ENCODE measurements around the gene ZFP92. TPM values are rescaled to one million over a fixed set of nuclear protein-coding genes. Genes with fewer than 3 reads are reported as not detected.

ZFP92 gene
- total RNA-seq, 2 donors from 2014 or later, result 0.23 to 3.4 TPM

DNA sequence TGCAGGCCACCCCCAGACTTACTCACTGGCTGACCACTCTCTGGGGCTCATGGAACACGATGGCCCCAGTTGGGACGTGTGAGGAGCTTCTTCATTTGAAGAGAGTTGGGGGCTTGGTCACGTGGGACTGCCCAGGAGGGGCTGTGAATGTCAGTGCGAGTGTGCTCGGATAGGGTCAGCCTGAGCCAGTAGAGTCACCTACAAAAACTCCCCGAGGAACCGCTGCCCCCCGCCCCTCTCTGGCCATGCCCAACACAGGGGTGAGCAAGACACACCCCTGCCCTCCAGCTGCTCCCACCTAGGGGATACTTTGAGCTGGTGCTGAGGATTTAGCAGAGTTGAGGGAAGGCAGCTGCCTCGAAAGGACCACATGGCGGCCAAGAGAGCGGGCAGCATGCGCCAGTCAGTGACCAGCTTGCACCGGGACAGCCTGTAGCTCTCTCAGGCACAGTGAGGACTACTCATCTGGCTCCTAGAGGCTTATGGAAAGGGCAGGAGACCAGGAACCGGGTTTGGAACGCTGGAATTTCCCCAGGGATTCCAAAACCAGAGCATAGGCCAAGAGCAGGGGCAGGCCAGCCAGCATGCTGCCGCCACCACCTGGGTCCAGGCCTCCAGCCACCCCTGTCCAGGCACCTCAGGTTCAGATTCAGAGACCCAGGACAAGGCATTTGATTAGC, 18.5 kb upstream of the ZFP92 start:
- no peaks in the 10 kb centered on the region for H3K9me3 ChIP-seq
- 94% methylated on average over 13 of the region's 16 CpGs for WGBS
- no peak overlapping the region for H3K27ac ChIP-seq
- intact Hi-C loops (cut with DNase I), result no loop called here
- H3K4me1 ChIP-seq (replicated peaks), result no peaks in the 10 kb centered on the region
- H3K36me3 ChIP-seq, result no peaks in the 10 kb centered on the region
- TF ChIP-seq, protein P1, sequence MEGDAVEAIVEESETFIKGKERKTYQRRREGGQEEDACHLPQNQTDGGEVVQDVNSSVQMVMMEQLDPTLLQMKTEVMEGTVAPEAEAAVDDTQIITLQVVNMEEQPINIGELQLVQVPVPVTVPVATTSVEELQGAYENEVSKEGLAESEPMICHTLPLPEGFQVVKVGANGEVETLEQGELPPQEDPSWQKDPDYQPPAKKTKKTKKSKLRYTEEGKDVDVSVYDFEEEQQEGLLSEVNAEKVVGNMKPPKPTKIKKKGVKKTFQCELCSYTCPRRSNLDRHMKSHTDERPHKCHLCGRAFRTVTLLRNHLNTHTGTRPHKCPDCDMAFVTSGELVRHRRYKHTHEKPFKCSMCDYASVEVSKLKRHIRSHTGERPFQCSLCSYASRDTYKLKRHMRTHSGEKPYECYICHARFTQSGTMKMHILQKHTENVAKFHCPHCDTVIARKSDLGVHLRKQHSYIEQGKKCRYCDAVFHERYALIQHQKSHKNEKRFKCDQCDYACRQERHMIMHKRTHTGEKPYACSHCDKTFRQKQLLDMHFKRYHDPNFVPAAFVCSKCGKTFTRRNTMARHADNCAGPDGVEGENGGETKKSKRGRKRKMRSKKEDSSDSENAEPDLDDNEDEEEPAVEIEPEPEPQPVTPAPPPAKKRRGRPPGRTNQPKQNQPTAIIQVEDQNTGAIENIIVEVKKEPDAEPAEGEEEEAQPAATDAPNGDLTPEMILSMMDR (IDR thresholded peaks at IDR 0.05), result no peak
- TF ChIP-seq POLR2AphosphoS5 (IDR thresholded peaks at IDR 0.05) (no peak), POLR2A (IDR thresholded peaks at IDR 0.05) (no peak)
- DNase-seq (ENCODE audit: low spot score), result no peak
- H3K4me3 ChIP-seq, result no peak overlapping the region
- no peaks in the 10 kb centered on the region for H3K27me3 ChIP-seq (replicated peaks; ENCODE audit: insufficient read depth)

DNA sequence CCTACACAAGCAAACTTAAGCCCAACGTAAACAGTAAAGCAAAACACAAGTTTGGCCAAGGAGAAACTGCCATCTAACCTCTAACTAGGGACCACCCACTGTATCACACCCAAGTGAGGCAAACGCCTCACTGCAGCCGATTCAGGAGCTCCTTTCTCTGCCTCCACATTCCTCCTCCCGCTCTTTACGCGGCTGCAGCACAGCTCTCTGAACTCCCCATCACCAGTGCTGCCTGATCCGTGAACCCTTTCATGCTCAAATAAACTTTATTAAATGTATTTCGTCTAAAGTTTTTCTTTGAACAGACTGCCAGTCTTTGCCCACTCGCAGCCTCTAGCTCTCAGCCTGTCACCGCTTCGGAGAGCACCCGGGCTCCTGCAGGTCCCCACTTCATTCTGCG, 16.7 kb upstream of the ZFP92 start:
- H3K4me1 ChIP-seq (replicated peaks), result no peaks in the 10 kb centered on the region
- H3K27me3 ChIP-seq (replicated peaks; ENCODE audit: insufficient read depth), result no peaks in the 10 kb centered on the region
- no peaks in the 10 kb centered on the region for H3K9me3 ChIP-seq
- H3K36me3 ChIP-seq, result no peaks in the 10 kb centered on the region
- no peak overlapping the region for H3K4me3 ChIP-seq
- H3K27ac ChIP-seq, result no peak overlapping the region
- intact Hi-C loops (cut with DNase I), result no loop called here
- no peak for DNase-seq (ENCODE audit: low spot score)
- no peak for TF ChIP-seq POLR2A (IDR thresholded peaks at IDR 0.05)
- no peak for TF ChIP-seq POLR2AphosphoS5 (IDR thresholded peaks at IDR 0.05)
- TF ChIP-seq, protein P1 (IDR thresholded peaks at IDR 0.05), result no peak
- 31% methylated on average over 6 of the region's 13 CpGs for WGBS

DNA sequence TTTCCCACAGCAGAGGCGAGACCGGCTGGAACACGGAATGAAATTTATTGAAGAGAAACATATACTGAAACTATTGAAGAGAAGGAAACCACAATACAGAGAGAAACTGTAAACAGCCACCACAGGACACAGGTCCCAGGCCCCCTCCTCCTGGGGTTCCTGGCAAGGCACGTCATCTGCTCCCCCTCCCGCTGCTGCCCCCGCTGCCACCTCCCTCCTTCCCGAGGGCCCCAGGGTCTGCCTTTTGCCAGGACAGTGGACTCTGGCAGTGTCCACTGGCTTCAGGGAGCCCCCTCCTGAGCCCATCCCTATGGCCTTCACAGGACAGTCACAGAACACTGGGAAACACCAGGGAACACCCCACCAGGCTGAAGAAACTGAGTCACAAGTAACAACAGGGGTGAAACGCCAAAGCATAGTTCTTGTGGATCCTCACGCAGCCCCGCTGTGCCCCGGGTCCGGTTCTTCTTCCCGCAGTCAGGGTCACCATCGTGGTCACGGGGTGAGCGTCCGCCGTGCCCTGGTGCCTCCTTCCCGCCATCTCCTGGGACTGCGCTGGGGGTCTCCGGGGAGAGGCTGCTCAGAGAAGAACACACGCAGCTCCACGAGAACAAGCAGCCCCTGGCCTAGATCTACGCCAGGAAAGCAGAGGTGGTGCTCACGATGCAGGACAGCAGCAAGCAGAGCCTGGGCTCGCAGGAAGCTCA, 15.5 kb upstream of the ZFP92 start:
- TF ChIP-seq POLR2A (IDR thresholded peaks at IDR 0.05) (no peak), POLR2AphosphoS5 (IDR thresholded peaks at IDR 0.05) (no peak)
- DNase-seq (ENCODE audit: low spot score), result no peak
- no peaks in the 10 kb centered on the region for H3K9me3 ChIP-seq
- H3K27me3 ChIP-seq (replicated peaks; ENCODE audit: insufficient read depth), result no peaks in the 10 kb centered on the region
- H3K27ac ChIP-seq, result no peak overlapping the region
- no peak overlapping the region for H3K4me3 ChIP-seq
- no peaks in the 10 kb centered on the region for H3K4me1 ChIP-seq (replicated peaks)
- WGBS, result 73% methylated on average over 5 of the region's 26 CpGs
- H3K36me3 ChIP-seq, result no peaks in the 10 kb centered on the region
- intact Hi-C loops (cut with DNase I), result no loop called here

DNA sequence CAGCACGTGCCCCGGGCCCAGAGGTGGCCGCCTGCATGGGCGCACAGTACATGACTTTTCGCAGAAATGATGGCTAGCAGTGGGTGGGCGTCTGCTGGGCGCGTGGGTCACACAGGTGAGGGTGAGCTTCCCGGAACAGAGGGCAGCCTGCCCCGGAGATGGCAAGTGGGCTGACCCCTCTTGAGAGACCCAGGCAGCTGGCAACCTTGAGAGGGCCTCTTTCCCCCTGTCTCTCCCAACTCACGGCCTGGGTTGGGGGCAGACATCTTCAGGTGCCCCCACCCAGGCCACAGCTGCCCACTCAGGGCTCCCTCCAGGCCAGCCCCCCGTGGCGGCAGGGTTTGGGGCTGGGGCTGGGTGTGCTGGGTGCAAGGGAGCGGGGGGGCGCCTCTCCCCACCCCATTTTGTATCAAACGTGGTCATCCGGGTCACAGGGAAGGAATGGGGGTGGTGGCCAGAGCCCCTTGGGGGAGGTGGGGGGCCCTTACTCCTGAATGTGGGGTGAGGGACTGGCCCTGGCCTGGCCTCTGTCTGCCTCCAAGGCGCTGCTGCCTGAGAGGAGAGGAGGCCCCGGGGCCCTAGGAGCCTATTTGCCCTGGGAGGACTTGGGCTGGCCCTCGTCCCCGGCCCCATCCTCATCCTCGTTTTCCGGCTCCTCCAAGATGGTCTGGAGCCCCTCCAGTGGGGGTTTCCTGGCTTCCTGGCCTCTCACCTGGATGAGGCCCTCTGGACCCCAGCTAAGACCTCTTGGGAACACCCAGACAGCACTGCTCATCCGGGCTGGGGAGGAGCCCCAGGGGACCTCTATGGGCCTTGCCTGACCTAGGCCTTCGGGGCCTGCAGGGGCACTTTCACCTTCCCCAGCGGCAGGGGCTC, 14.7 kb upstream of the ZFP92 start:
- Histone ChIP-seq H3K4me1 (replicated peaks) (no peaks in the 10 kb centered on the region), H3K4me3 (no peak overlapping the region), H3K27ac (no peak overlapping the region), H3K36me3 (no peaks in the 10 kb centered on the region), H3K27me3 (replicated peaks; ENCODE audit: insufficient read depth) (no peaks in the 10 kb centered on the region), H3K9me3 (no peaks in the 10 kb centered on the region)
- TF ChIP-seq POLR2AphosphoS5 (IDR thresholded peaks at IDR 0.05) (no peak), POLR2A (IDR thresholded peaks at IDR 0.05) (no peak)
- TF ChIP-seq, protein P1 (IDR thresholded peaks at IDR 0.05), result no peak
- intact Hi-C loops (cut with DNase I), result no loop called here
- no peak for DNase-seq (ENCODE audit: low spot score)
- 93% methylated on average over 15 of the region's 26 CpGs for WGBS

DNA sequence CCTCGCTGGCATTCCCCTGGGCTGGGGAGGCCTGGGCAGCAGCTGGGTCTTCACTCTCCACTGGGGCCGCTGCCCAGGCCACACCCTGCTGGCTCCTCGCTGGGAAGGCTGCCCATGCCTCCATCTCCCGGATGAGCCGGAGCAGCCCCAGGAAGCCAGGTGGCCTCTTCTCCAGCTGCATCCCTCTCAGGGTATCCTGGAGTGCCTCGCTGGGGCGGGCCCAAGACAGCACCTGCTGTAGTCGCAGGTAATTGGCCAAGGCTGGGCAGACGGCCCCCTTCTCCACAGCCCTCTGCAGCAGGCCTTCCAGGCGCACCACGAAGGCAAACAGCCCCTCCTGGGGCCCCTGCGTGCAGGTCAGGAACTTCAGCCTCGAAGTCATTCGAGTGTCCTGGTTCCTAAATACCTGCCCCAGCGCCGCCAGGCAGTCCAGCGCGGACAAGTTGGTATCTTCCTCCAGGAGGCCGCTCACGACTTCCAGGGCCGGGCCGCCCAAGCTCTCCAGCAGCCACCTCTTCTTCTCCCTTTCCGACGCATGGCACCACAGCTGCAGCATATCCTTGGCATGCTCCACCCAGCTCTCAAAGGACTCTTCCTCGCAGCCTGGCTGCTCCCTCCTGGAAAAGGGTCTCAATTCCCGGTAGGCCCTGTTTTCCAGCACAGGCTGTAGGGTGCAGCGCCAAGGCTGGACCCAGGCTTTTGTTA, 13.9 kb upstream of the ZFP92 start:
- Histone ChIP-seq H3K36me3 (no peaks in the 10 kb centered on the region), H3K27me3 (replicated peaks; ENCODE audit: insufficient read depth) (no peaks in the 10 kb centered on the region), H3K27ac (no peak overlapping the region), H3K4me1 (replicated peaks) (no peaks in the 10 kb centered on the region), H3K4me3 (no peak overlapping the region), H3K9me3 (no peaks in the 10 kb centered on the region)
- TF ChIP-seq, protein P1 (IDR thresholded peaks at IDR 0.05), result no peak
- TF ChIP-seq POLR2A (IDR thresholded peaks at IDR 0.05), result no peak
- TF ChIP-seq POLR2AphosphoS5 (IDR thresholded peaks at IDR 0.05), result no peak
- intact Hi-C loops (cut with DNase I), result no loop called here
- WGBS, result 80% methylated on average over 20 of the region's 27 CpGs
- DNase-seq (ENCODE audit: low spot score), result no peak

Data from prostate gland (tissue), 2 donors.